OCI-LY1 (cell line): ENCODE data around the gene ITGB3.
A peak's percentile ranks its signal among the peaks of the same experiment; 100 is the strongest.

Experiments used
- H2AFZ ChIP-seq: fragments of 200-600 bp; sonication (generic), shearing (Covaris generic); 2 replicates; pipeline ENCODE4 v1.6.0; 2014; ENCODE audit warnings: antibody characterized with exemption, mild to moderate bottlenecking, low read length
- H3F3A ChIP-seq: fragments of 200-600 bp; sonication (generic), shearing (Covaris generic); 2 replicates; pipeline ENCODE4 v1.6.0; 2014; ENCODE audit warnings: mild to moderate bottlenecking, antibody characterized with exemption, low read length, moderate library complexity; ENCODE audit not compliant: insufficient read depth
- H3K27ac ChIP-seq: fragments of 200-600 bp; sonication (generic); 2 replicates; pipeline ENCODE4 v1.5.1; 2014; ENCODE audit warnings: low read length, mixed run types, mild to moderate bottlenecking, low read depth; ENCODE audit not compliant: poor library complexity, severe bottlenecking
- H3K27me3 ChIP-seq: fragments of 200-600 bp; sonication (generic); 2 replicates; pipeline ENCODE4 v1.6.0; 2014; ENCODE audit warnings: antibody characterized with exemption, mild to moderate bottlenecking, low read length, moderate library complexity; ENCODE audit not compliant: insufficient read depth
- H3K36me3 ChIP-seq: fragments of 200-600 bp; sonication (generic); 2 replicates; pipeline ENCODE4 v1.6.1; 2014; ENCODE audit warnings: mild to moderate bottlenecking, antibody characterized with exemption, low read length, moderate library complexity, mixed read lengths; ENCODE audit not compliant: insufficient read depth
- H3K4me1 ChIP-seq: fragments of 200-600 bp; sonication (generic); 2 replicates; pipeline ENCODE4 v1.5.1; 2014; ENCODE audit warnings: mild to moderate bottlenecking, low read length, moderate library complexity; ENCODE audit not compliant: insufficient read depth, severe bottlenecking
- H3K4me2 ChIP-seq: fragments of 200-600 bp; sonication (generic), shearing (Covaris generic); 2 replicates; pipeline ENCODE4 v1.6.1; 2014; ENCODE audit warnings: low read length
- H3K4me3 ChIP-seq: fragments of 200-600 bp; sonication (generic); 2 replicates; pipeline ENCODE4 v1.5.1; 2014; ENCODE audit warnings: low read length, low read depth, mild to moderate bottlenecking, mixed read lengths; ENCODE audit not compliant: poor library complexity, severe bottlenecking
- H3K79me2 ChIP-seq: fragments of 200-600 bp; shearing (Covaris generic); 2 replicates; pipeline ENCODE4 v1.6.1; 2016; ENCODE audit warnings: mixed run types, low read length, mixed read lengths; ENCODE audit not compliant: insufficient read depth
- H3K9ac ChIP-seq: fragments of 200-600 bp; sonication (generic), shearing (Covaris generic); 2 replicates; pipeline ENCODE4 v1.6.1; 2014; ENCODE audit warnings: mild to moderate bottlenecking, low read length, mixed read lengths
- H3K9me2 ChIP-seq: fragments of 200-600 bp; sonication (generic), shearing (Covaris generic); 2 replicates; pipeline ENCODE4 v1.6.1; 2014; ENCODE audit warnings: low read depth, mild to moderate bottlenecking, low read length, mixed read lengths
- H3K9me3 ChIP-seq: fragments of 200-600 bp; shearing (Covaris generic); 2 replicates; pipeline ENCODE4 v1.6.1; 2014; ENCODE audit warnings: low read length, mixed read lengths
- H4K20me1 ChIP-seq: fragments of 200-600 bp; sonication (generic), shearing (Covaris generic); 2 replicates; pipeline ENCODE4 v1.6.0; 2016; ENCODE audit warnings: mild to moderate bottlenecking, low read length; ENCODE audit not compliant: insufficient read depth
- CTCF ChIP-seq: fragments of 200-600 bp; sonication (generic), shearing (Covaris generic); IDR thresholded peaks from 2 replicates; pipeline ENCODE4 v1.5.1; 2017; ENCODE audit warnings: mild to moderate bottlenecking, antibody characterized with exemption, low read length, moderate library complexity, mixed read lengths
- EZH2 ChIP-seq: fragments of 200-600 bp; sonication (generic), shearing (Covaris generic); IDR thresholded peaks from 2 replicates; pipeline ENCODE4 v1.8.0; 2017; ENCODE audit warnings: borderline replicate concordance, mixed run types, mild to moderate bottlenecking, antibody characterized with exemption, low read length, moderate library complexity, mixed read lengths

The ITGB3 gene

GRCh38 chr17:47325176-47325575 is 71.5 kb downstream of the ITGB3 start:
- Histone ChIP-seq H4K20me1 (no peaks in the 10 kb centered on the region), H3K4me2 (peak overlapping the region; percentile 97), H3K9me2 (no peaks in the 10 kb centered on the region), H2AFZ (no peak overlapping the region), H3K36me3 (no peaks in the 10 kb centered on the region; the same call in 1 of the 2 replicates), H3K9me3 (0 out of 2 replicates have a peak, but pooled peaks cover 6% of the 10 kb centered on the region), H3F3A (0 out of 2 replicates have a peak, but pooled peaks cover 6% of the 10 kb centered on the region), H3K27me3 (no peaks in the 10 kb centered on the region), H3K27ac (peak overlapping the region; percentile 95), H3K9ac (peak overlapping the region; percentile 89; the same call in 1 of the 2 replicates), H3K4me1 (peaks cover 21% of the 10 kb centered on the region), H3K4me3 (peak overlapping the region; percentile 79), H3K79me2 (no peaks in the 10 kb centered on the region)
- no peak for TF ChIP-seq CTCF
- TF ChIP-seq EZH2: no peak

- Histone ChIP-seq H3K79me2 (no peaks in the 10 kb centered on the region), H3K9ac (no peak overlapping the region), H2AFZ (no peak overlapping the region), H3F3A (0 out of 2 replicates have a peak, but pooled peaks cover 1% of the 10 kb centered on the region), H3K9me3 (no peaks in the 10 kb centered on the region), H3K9me2 (no peaks in the 10 kb centered on the region), H3K36me3 (peaks cover 35% of the 10 kb centered on the region), H4K20me1 (no peaks in the 10 kb centered on the region), H3K4me3 (no peak overlapping the region), H3K4me2 (no peak overlapping the region), H3K27ac (no peak overlapping the region), H3K4me1 (no peaks in the 10 kb centered on the region), H3K27me3 (no peaks in the 10 kb centered on the region)
- TF ChIP-seq CTCF: no peak
- no peak for TF ChIP-seq EZH2
Observed at GRCh38 chr17:47330548-47330947, 76.9 kb downstream of the ITGB3 start.

GRCh38 chr17:47332287-47332686 is 78.7 kb downstream of the ITGB3 start:
- no peaks in the 10 kb centered on the region for H3K9me3 ChIP-seq
- H3K27ac ChIP-seq: no peak overlapping the region
- H3K4me2 ChIP-seq: no peak overlapping the region
- H2AFZ ChIP-seq: no peak overlapping the region
- no peak overlapping the region for H3K4me3 ChIP-seq
- H3K9me2 ChIP-seq: no peaks in the 10 kb centered on the region
- no peak overlapping the region for H3K9ac ChIP-seq
- H3K4me1 ChIP-seq: no peaks in the 10 kb centered on the region
- no peaks in the 10 kb centered on the region for H3K79me2 ChIP-seq
- no peaks in the 10 kb centered on the region for H3F3A ChIP-seq
- no peaks in the 10 kb centered on the region for H3K27me3 ChIP-seq
- H3K36me3 ChIP-seq: peaks cover 38% of the 10 kb centered on the region
- no peaks in the 10 kb centered on the region for H4K20me1 ChIP-seq
- no peak for TF ChIP-seq CTCF
